K562 (cell line): Measurements from ENCODE around the gene NTN3. TPM values are rescaled to one million over a fixed set of nuclear protein-coding genes. Genes with fewer than 3 reads are reported as not detected.

ENCODE experiments used
- ATAC-seq: fragments of 200-7000 bp; cut with Tn5 transposase; 3 replicates; pipeline ENCODE4 v1.9.1; 2020; ENCODE audit warnings: moderate library complexity
- BruUV-seq: library from RNA; stranded (reverse); fragments of 400-500 nt; replicated peaks from 2 replicates; lab custom pipeline; 2021; lab: Mats Ljungman, UMichigan
- CTCF ChIA-PET: fragments of 300-600 bp; formaldehyde crosslinking; extraction: SDS; loops from one replicate; lab custom pipeline; 2021; ENCODE audit warnings: low intra/inter-chr PET ratio; lab: Yijun Ruan, JAX
- POLR2A ChIA-PET: fragments of 300-600, 350-650 bp; sonication (Branson Sonifier 250); formaldehyde crosslinking; extraction: SDS; loops from one replicate; lab custom pipeline; 2021; ENCODE audit warnings: antibody characterized with exemption, inconsistent platforms; lab: Yijun Ruan, JAX
- DNase-seq, 4 experiments: peaks; one replicate each; pipeline versions ENCODE4 v3.0.0 to v3.0.0-alpha.2; 2011 to 2018; ENCODE audit warnings: low spot score in 3 of 4, mixed read lengths in 3 of 4; ENCODE audit errors: extremely low read depth in 1 of 4
- FAIRE-seq: peaks from 2 replicates; lab custom pipeline; 2011; peaks lifted over from hg19 to GRCh38; lab: Jason Lieb, UNC
- H2AFZ ChIP-seq: 2 replicates; pipeline ENCODE4 v1.6.0; 2011; ENCODE audit warnings: low read depth, low read length, control low read depth, inconsistent platforms
- H3K27ac ChIP-seq: fragments of 200-600 bp; 3 replicates; pipeline ENCODE4 v1.8.0; 2011; ENCODE audit warnings: low read depth, mild to moderate bottlenecking, control low read depth, inconsistent platforms, low read length, moderate library complexity, mixed read lengths; ENCODE audit errors: extremely low read depth
- H3K27me3 ChIP-seq, 2 experiments: fragments of 300-600 bp in 1 of 2; 2 replicates in 1 of 2; 3 replicates in 1 of 2; pipeline versions ENCODE4 v1.6.0 to v1.8.0; 2011; ENCODE audit warnings: inconsistent platforms in 2 of 2, low read length in 2 of 2, mild to moderate bottlenecking in 1 of 2, mixed read lengths in 1 of 2, moderate library complexity in 1 of 2; ENCODE audit not compliant: control insufficient read depth in 2 of 2, insufficient read depth in 2 of 2
- H3K36me3 ChIP-seq: fragments of 300-600 bp; 3 replicates; pipeline ENCODE4 v1.8.0; 2011; ENCODE audit warnings: mild to moderate bottlenecking, low read length, inconsistent platforms; ENCODE audit not compliant: control insufficient read depth, insufficient read depth
- H3K4me1 ChIP-seq, 2 experiments: fragments of 200-600 bp in 1 of 2; replicated peaks in 1 of 2; 2 replicates in 1 of 2; 3 replicates in 1 of 2; pipeline versions ENCODE4 v1.5.1 to v1.8.0; 2011; ENCODE audit warnings: inconsistent platforms in 2 of 2, low read length in 2 of 2, mild to moderate bottlenecking in 1 of 2, mixed read lengths in 1 of 2, moderate library complexity in 1 of 2; ENCODE audit not compliant: control insufficient read depth in 2 of 2, insufficient read depth in 2 of 2
- H3K4me2 ChIP-seq: 2 replicates; pipeline ENCODE4 v1.6.1; 2011; ENCODE audit warnings: low read length, control low read depth, inconsistent platforms, mixed read lengths; ENCODE audit not compliant: insufficient read depth
- H3K4me3 ChIP-seq: fragments of 200-600 bp; sonication (generic), shearing (Covaris generic); 2 replicates; pipeline ENCODE4 v1.5.1; 2016; ENCODE audit warnings: control low read depth, inconsistent platforms
- H3K79me2 ChIP-seq: fragments of 200-600 bp; 3 replicates; pipeline ENCODE4 v1.8.0; 2011; ENCODE audit warnings: low read length, inconsistent platforms; ENCODE audit not compliant: control insufficient read depth, insufficient read depth
- H3K9ac ChIP-seq, 2 experiments: 2 replicates each; pipeline versions ENCODE4 v1.6.0 to v1.6.1; 2011; ENCODE audit warnings: low read depth in 2 of 2, low read length in 2 of 2, control low read depth in 1 of 2, inconsistent platforms in 1 of 2, mild to moderate bottlenecking in 1 of 2, mixed read lengths in 1 of 2; ENCODE audit not compliant: insufficient read depth in 1 of 2
- H3K9me1 ChIP-seq: one replicate; pipeline ENCODE4 v1.6.0; 2011; ENCODE audit warnings: inconsistent platforms, mild to moderate bottlenecking, low read length, moderate library complexity; ENCODE audit not compliant: control insufficient read depth, insufficient read depth
- H3K9me3 ChIP-seq: replicated peaks from 2 replicates; pipeline ENCODE4 v1.5.1; 2011; ENCODE audit warnings: low read depth, low read length, inconsistent platforms; ENCODE audit not compliant: control insufficient read depth, insufficient read depth
- H4K20me1 ChIP-seq: replicated peaks from 2 replicates; pipeline ENCODE4 v1.6.1; 2011; ENCODE audit warnings: low read length, inconsistent platforms, mixed read lengths; ENCODE audit not compliant: control insufficient read depth, insufficient read depth
- ELF4 ChIP-seq: fragments of 450-650 bp; formaldehyde crosslinking; IDR thresholded peaks from 2 replicates; pipeline ENCODE4 v1.4.0; 2022; ENCODE audit warnings: missing genetic modification characterization
- HSF4 ChIP-seq: fragments of 250-450 bp; sonication (Bioruptor Pico); IDR thresholded peaks from 2 replicates; pipeline ENCODE4 v2.1.2; 2022; ENCODE audit warnings: mild to moderate bottlenecking, moderate library complexity, borderline replicate concordance
- ZNF224 ChIP-seq: sonication (generic); formaldehyde crosslinking; IDR thresholded peaks from 2 replicates; pipeline ENCODE4 v1.8.0; 2022; ENCODE audit warnings: mild to moderate bottlenecking, missing genetic modification reagents
- ZNF263 ChIP-seq: sonication (generic); formaldehyde crosslinking; IDR thresholded peaks from 2 replicates; pipeline ENCODE4 v1.8.0; 2022; ENCODE audit warnings: mild to moderate bottlenecking, missing genetic modification reagents, borderline replicate concordance
- WGBS: fragments of 100-300 bp; shearing (Covaris generic); methylation state at CpG from one replicate; pipeline ENCODE4 v1.1.6; 2016; ENCODE audit warnings: low coverage, mixed read lengths; ENCODE audit not compliant: insufficient coverage; ENCODE audit errors: missing lambda C conversion rate; 5-methylcytosine and 5-hydroxymethylcytosine counted together
- in situ Hi-C: fragments of 300-500 bp; cut with MboI; formaldehyde crosslinking; loops from 4 replicates; pipeline ENCODE4 v1.15.0; 2018; ENCODE audit warnings: inconsistent platforms, mixed read lengths
- intact Hi-C: fragments of 100-400 bp; cut with micrococcal nuclease; formaldehyde crosslinking; loops from 2 replicates; pipeline ENCODE4 v1.14.2; 2022
- polyA plus RNA-seq, 8 experiments: library from polyadenylated mRNA; depleted of rRNA in 4 of 8; stranded (reverse) in 5 of 8; unstranded in 3 of 8; fragments of >200 nt; fragmentation: Nextera tagmentation in 2 of 8; fragmentation: Illumina TruSeq in 1 of 8; extraction: Ambion mirVana in 2 of 8; extraction: Trizol in 1 of 8; gene quantifications; 2 replicates each; pipeline versions ENCODE4 v1.2.1 to v1.2.3, GENCODE V29; 2011 to 2014; ENCODE audit warnings: inconsistent platforms in 1 of 8, missing spikeins in 1 of 8
- total RNA-seq, 7 experiments: library from RNA; depleted of rRNA in 6 of 7; stranded (reverse); fragments of >200 nt in 6 of 7; fragmentation: Illumina TruSeq in 2 of 7; extraction: Trizol in 2 of 7; gene quantifications; 2 replicates each; pipeline versions ENCODE4 v1.2.1 to v1.2.3, GENCODE V29; 2011 to 2021; ENCODE audit warnings: low replicate concordance in 1 of 7
- TF ChIP-seq, protein P1 (sequence below), 2 experiments: IDR thresholded peaks; 2 replicates each; pipeline ENCODE4 v1.6.1; 2011; ENCODE audit warnings: borderline replicate concordance in 1 of 2, control low read depth in 1 of 2, low read depth in 1 of 2, low read length in 1 of 2, mild to moderate bottlenecking in 1 of 2, mixed read lengths in 1 of 2, moderate library complexity in 1 of 2; ENCODE audit not compliant: insufficient read depth in 1 of 2, insufficient read length in 1 of 2, poor library complexity in 1 of 2, severe bottlenecking in 1 of 2; ENCODE audit errors: extremely low read depth in 1 of 2
- TF ChIP-seq, protein P2 (sequence below): fragments of 250-450 bp; sonication (Bioruptor Pico); IDR thresholded peaks from 2 replicates; pipeline ENCODE4 v1.9.0; 2021; ENCODE audit warnings: mild to moderate bottlenecking, inconsistent platforms
- TF ChIP-seq, protein P3 (sequence below), 2 experiments: fragments of 450-650 bp; conservative IDR thresholded peaks; 2 replicates each; pipeline ENCODE4 v1.6.1; 2017; ENCODE audit warnings: mild to moderate bottlenecking in 2 of 2, moderate library complexity in 2 of 2
- TF ChIP-seq, protein P4 (sequence below): fragments of 450-650 bp; formaldehyde crosslinking; IDR thresholded peaks from 2 replicates; pipeline ENCODE4 v1.4.0; 2020; ENCODE audit warnings: mild to moderate bottlenecking, moderate library complexity
- TF ChIP-seq, protein P5 (sequence below): fragments of 450-650 bp; IDR thresholded peaks from 2 replicates; pipeline ENCODE4 v1.6.1; 2016; ENCODE audit warnings: missing biosample characterization, missing genetic modification characterization

Gene NTN3
- total and polyA plus RNA-seq, 9 of the 15 experiments (the other 6 are each of a cell fraction or from before 2014, with no cell fraction given), result not detected

DNA sequence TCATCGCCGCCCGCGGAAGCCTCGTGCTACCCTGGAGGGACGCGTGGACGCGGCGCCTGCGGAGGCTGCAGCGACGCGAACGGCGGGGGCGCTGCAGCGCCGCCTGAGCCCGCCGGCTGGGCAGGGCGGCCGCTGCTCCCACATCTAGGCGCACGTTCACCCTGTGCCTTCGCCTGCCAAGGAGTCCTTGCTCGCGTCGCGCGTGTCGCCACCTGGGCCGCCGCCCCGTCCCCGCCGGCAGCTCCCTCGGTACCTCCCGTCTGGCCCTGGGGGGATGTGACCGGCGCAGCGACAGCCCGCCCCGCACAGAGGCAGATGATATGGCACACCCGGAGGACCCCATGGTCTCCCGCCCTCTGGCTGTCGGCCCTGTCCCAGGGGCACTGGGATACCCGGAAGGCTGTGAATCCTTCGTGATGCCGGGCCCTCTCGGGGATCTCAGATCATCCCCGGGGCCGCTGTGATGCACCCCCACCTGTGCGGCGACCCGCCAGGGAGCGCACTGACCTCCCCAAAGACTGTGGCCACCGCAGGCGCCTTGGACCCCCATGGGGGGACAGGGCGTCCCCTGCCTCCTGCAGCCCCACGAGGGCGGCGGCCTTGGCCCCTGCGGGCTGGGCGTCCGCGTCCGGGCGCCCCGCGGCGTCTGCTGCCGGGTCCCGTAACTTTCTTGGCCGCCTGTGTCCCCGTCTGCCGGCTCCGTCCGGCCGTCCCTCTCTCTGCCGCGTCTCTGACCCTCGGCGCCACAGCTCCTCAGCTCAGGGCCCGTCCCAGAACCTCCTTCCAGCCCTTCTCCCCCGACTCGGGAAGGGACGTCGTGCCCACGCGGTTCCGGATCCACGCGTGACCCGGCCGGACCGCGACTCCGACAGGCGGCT lies 3.1 kb downstream of the NTN3 start:
- BruUV-seq, result TSS peak; percentile 81
- Histone ChIP-seq H3K27me3 (no peaks in the 10 kb centered on the region), H2AFZ (peak overlapping the region; percentile 75), H3K79me2 (peaks cover 51% of the 10 kb centered on the region), H3K4me3 (peak overlapping the region; percentile 76), H4K20me1 (peaks cover 3% of the 10 kb centered on the region; the same call in 1 of the 2 replicates), H3K9me3 (no peaks in the 10 kb centered on the region), H3K9ac (peak overlapping the region; percentile 80 to 98), H3K9me1 (no peaks in the 10 kb centered on the region), H3K36me3 (no peaks in the 10 kb centered on the region; the same call in 2 of the 3 replicates), H3K27ac (peak overlapping the region; percentile 88), H3K4me2 (peak overlapping the region; percentile 89), H3K4me1 (peaks cover 37 to 94% of the 10 kb centered on the region in 2 experiments)
- DNase-seq (peak; percentile 60 to 78 (median 68)), FAIRE-seq (peak; percentile 51), ATAC-seq (peak; percentile 78)
- POLR2A ChIA-PET, result interaction anchor here (0.6 to 1.4 kb wide), 6 partner anchors 11 to 502 kb away, joined by 3 to 4 read pairs (median 3); partner anchors contain the start of gene TBL3
- CTCF ChIA-PET, result interaction anchor here (0.6 to 1.1 kb wide), 4 partner anchors 27 to 177 kb away, joined by 3 to 5 read pairs (median 3); partner anchors contain the start of gene ATP6V0C
- 0% methylated on average over 57 of the region's 100 CpGs for WGBS
- intact Hi-C loops (no loop called here), in situ Hi-C loops (no loop called here)
- TF ChIP-seq, protein P1, sequence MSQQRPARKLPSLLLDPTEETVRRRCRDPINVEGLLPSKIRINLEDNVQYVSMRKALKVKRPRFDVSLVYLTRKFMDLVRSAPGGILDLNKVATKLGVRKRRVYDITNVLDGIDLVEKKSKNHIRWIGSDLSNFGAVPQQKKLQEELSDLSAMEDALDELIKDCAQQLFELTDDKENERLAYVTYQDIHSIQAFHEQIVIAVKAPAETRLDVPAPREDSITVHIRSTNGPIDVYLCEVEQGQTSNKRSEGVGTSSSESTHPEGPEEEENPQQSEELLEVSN (IDR thresholded peaks at IDR 0.05; ENCODE audit: borderline replicate concordance in 1 of 2, extremely low read depth in 1 of 2, insufficient read depth in 1 of 2, insufficient read length in 1 of 2, low read depth in 1 of 2, low read length in 1 of 2, poor library complexity in 1 of 2, severe bottlenecking in 1 of 2), result peak; percentile 95 to 98
- TF ChIP-seq, protein P2, sequence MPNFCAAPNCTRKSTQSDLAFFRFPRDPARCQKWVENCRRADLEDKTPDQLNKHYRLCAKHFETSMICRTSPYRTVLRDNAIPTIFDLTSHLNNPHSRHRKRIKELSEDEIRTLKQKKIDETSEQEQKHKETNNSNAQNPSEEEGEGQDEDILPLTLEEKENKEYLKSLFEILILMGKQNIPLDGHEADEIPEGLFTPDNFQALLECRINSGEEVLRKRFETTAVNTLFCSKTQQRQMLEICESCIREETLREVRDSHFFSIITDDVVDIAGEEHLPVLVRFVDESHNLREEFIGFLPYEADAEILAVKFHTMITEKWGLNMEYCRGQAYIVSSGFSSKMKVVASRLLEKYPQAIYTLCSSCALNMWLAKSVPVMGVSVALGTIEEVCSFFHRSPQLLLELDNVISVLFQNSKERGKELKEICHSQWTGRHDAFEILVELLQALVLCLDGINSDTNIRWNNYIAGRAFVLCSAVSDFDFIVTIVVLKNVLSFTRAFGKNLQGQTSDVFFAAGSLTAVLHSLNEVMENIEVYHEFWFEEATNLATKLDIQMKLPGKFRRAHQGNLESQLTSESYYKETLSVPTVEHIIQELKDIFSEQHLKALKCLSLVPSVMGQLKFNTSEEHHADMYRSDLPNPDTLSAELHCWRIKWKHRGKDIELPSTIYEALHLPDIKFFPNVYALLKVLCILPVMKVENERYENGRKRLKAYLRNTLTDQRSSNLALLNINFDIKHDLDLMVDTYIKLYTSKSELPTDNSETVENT, result no peak
- TF ChIP-seq ELF4 (CRISPR knock-in tag) (peak; percentile 58; the same call in 1 of the 2 replicates), ZNF263 (no peak; the same call in 1 of the 2 replicates), ZNF224 (no peak), HSF4 (CRISPR knock-in tag) (no peak)
- TF ChIP-seq, protein P3, sequence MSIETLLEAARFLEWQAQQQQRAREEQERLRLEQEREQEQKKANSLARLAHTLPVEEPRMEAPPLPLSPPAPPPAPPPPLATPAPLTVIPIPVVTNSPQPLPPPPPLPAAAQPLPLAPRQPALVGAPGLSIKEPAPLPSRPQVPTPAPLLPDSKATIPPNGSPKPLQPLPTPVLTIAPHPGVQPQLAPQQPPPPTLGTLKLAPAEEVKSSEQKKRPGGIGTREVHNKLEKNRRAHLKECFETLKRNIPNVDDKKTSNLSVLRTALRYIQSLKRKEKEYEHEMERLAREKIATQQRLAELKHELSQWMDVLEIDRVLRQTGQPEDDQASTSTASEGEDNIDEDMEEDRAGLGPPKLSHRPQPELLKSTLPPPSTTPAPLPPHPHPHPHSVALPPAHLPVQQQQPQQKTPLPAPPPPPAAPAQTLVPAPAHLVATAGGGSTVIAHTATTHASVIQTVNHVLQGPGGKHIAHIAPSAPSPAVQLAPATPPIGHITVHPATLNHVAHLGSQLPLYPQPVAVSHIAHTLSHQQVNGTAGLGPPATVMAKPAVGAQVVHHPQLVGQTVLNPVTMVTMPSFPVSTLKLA (conservative IDR thresholded peaks at IDR 0.05), result peak in 1 of 2 experiments; percentile 38; a peak in 2 of 4 replicates
- TF ChIP-seq, protein P4, sequence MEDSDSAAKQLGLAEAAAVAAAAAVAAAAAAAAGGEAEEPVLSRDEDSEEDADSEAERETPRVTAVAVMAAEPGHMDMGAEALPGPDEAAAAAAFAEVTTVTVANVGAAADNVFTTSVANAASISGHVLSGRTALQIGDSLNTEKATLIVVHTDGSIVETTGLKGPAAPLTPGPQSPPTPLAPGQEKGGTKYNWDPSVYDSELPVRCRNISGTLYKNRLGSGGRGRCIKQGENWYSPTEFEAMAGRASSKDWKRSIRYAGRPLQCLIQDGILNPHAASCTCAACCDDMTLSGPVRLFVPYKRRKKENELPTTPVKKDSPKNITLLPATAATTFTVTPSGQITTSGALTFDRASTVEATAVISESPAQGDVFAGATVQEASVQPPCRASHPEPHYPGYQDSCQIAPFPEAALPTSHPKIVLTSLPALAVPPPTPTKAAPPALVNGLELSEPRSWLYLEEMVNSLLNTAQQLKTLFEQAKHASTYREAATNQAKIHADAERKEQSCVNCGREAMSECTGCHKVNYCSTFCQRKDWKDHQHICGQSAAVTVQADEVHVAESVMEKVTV, result no peak
- TF ChIP-seq, protein P5, sequence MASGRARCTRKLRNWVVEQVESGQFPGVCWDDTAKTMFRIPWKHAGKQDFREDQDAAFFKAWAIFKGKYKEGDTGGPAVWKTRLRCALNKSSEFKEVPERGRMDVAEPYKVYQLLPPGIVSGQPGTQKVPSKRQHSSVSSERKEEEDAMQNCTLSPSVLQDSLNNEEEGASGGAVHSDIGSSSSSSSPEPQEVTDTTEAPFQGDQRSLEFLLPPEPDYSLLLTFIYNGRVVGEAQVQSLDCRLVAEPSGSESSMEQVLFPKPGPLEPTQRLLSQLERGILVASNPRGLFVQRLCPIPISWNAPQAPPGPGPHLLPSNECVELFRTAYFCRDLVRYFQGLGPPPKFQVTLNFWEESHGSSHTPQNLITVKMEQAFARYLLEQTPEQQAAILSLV (tag), result no peak
